ENCODE measurements around the gene NECTIN2.

Gene NECTIN2

GRCh38 chr19:44845612-44846454 lies at the start of gene NECTIN2:
Gene NECTIN2 (plus strand): TSS chr19:44846297. CDS start chr19:44846526, 229 bp downstream.
- DNase-seq (ENCODE audit: low read depth in 2 of 2) = peak; percentile 97

GRCh38 chr19:44796701-44797115 lies 49.4 kb upstream of the NECTIN2 start:
- DNase-seq (ENCODE audit: low read depth in 2 of 2) = no peak

GRCh38 chr19:44799627-44800346 lies 46.3 kb upstream of the NECTIN2 start:
- no peak for DNase-seq (ENCODE audit: low read depth in 2 of 2)

- DNase-seq (ENCODE audit: low read depth in 2 of 2) = peak; percentile 41 to 50
These were observed 45.6 kb upstream of the NECTIN2 start for GRCh38 chr19:44800461-44800860.

- no peak for DNase-seq (ENCODE audit: low read depth in 2 of 2)
These were observed 42.4 kb upstream of the NECTIN2 start for GRCh38 chr19:44803442-44804428.

- no peak for DNase-seq (ENCODE audit: low read depth in 2 of 2)
These were observed 39.8 kb upstream of the NECTIN2 start for GRCh38 chr19:44806291-44806690.

- DNase-seq (ENCODE audit: low read depth in 2 of 2) = no peak
These were observed 38.9 kb upstream of the NECTIN2 start for GRCh38 chr19:44807162-44807561.

- peak in 1 of 2 experiments; percentile 5 for DNase-seq (ENCODE audit: low read depth in 2 of 2)
These were observed 38.2 kb upstream of the NECTIN2 start for GRCh38 chr19:44807652-44808462.

- peak; percentile 27 to 34 for DNase-seq (ENCODE audit: low read depth in 2 of 2)
These were observed 37.4 kb upstream of the NECTIN2 start, which contains the start of gene BCAM for GRCh38 chr19:44808463-44809371. Gene BCAM (plus strand): TSS chr19:44809103. CDS start chr19:44809125, 22 bp downstream.

GRCh38 chr19:44809577-44810233 lies 36.4 kb upstream of the NECTIN2 start:
- no peak for DNase-seq (ENCODE audit: low read depth in 2 of 2)

- no peak for DNase-seq (ENCODE audit: low read depth in 2 of 2)
These were observed 35.6 kb upstream of the NECTIN2 start for GRCh38 chr19:44810234-44811121.

- no peak for DNase-seq (ENCODE audit: low read depth in 2 of 2)
These were observed 35.0 kb upstream of the NECTIN2 start for GRCh38 chr19:44811122-44811419.

- no peak for DNase-seq (ENCODE audit: low read depth in 2 of 2)
These were observed 33.9 kb upstream of the NECTIN2 start for GRCh38 chr19:44812142-44812718.

- no peak for DNase-seq (ENCODE audit: low read depth in 2 of 2)
These were observed 32.8 kb upstream of the NECTIN2 start for GRCh38 chr19:44813070-44813840.

GRCh38 chr19:44813841-44814470 lies 32.1 kb upstream of the NECTIN2 start:
- DNase-seq (ENCODE audit: low read depth in 2 of 2) = no peak

GRCh38 chr19:44814517-44814916 lies 31.6 kb upstream of the NECTIN2 start:
- DNase-seq (ENCODE audit: low read depth in 2 of 2) = no peak

GRCh38 chr19:44816301-44816700 lies 29.8 kb upstream of the NECTIN2 start:
- DNase-seq (ENCODE audit: low read depth in 2 of 2) = no peak
